Endothelial cell (in vitro differentiated cells): ENCODE measurements around the gene RAET1E. TPM values are rescaled to one million over a fixed set of nuclear protein-coding genes. Genes with fewer than 3 reads are reported as not detected.

ENCODE experiments used
- DNase-seq: peaks from one replicate; pipeline ENCODE4 v3.0.0; 2021; ENCODE audit warnings: low spot score
- H3K27ac Mint-ChIP-seq: one replicate; pipeline ENCODE4 v1.8.0; 2021; ENCODE audit warnings: mixed read lengths, inconsistent platforms; ENCODE audit not compliant: unreplicated experiment
- H3K27me3 Mint-ChIP-seq: one replicate; pipeline ENCODE4 v1.8.0; 2021; ENCODE audit warnings: mild to moderate bottlenecking, moderate library complexity, mixed read lengths, inconsistent platforms; ENCODE audit not compliant: unreplicated experiment
- H3K36me3 Mint-ChIP-seq: one replicate; pipeline ENCODE4 v1.8.0; 2021; ENCODE audit warnings: mild to moderate bottlenecking, low read depth, mixed read lengths, inconsistent platforms; ENCODE audit not compliant: unreplicated experiment
- H3K4me1 Mint-ChIP-seq: one replicate; pipeline ENCODE4 v1.8.0; 2021; ENCODE audit warnings: mild to moderate bottlenecking, mixed read lengths, inconsistent platforms; ENCODE audit not compliant: unreplicated experiment
- H3K4me3 Mint-ChIP-seq: one replicate; pipeline ENCODE4 v1.8.0; 2021; ENCODE audit warnings: mild to moderate bottlenecking, mixed read lengths, inconsistent platforms; ENCODE audit not compliant: unreplicated experiment
- H3K9me3 Mint-ChIP-seq: one replicate; pipeline ENCODE4 v1.8.0; 2021; ENCODE audit warnings: mixed read lengths, inconsistent platforms; ENCODE audit not compliant: unreplicated experiment
- CTCF ChIP-seq: fragments of 200-600 bp; sonication (generic); IDR thresholded peaks from one replicate; pipeline ENCODE4 v1.5.0; 2021; ENCODE audit warnings: antibody characterized with exemption; ENCODE audit not compliant: unreplicated experiment
- total RNA-seq: library from RNA; stranded (reverse); fragmentation: NEBNext Ultra II Directional; extraction: Animal tissue kit (Norgen Biotek cat#: 25700); gene quantifications from one replicate; pipeline ENCODE4 v1.2.1, GENCODE V29; 2021; ENCODE audit not compliant: unreplicated experiment

Gene RAET1E
- total RNA-seq, 1 donor from 2014 or later: 0.28 TPM

- no peak overlapping the region for H3K27ac Mint-ChIP-seq
- peaks cover 12% of the 10 kb centered on the region for H3K36me3 Mint-ChIP-seq
- peaks cover 22% of the 10 kb centered on the region for H3K27me3 Mint-ChIP-seq
- no peak for DNase-seq
- no peaks in the 10 kb centered on the region for H3K9me3 Mint-ChIP-seq
- H3K4me1 Mint-ChIP-seq: peaks cover 38% of the 10 kb centered on the region
- no peak overlapping the region for H3K4me3 Mint-ChIP-seq
- TF ChIP-seq CTCF: no peak
These were observed 20.4 kb upstream of the RAET1E start for GRCh38 chr6:149918151-149918905.

GRCh38 chr6:149917679-149918078 lies 19.8 kb upstream of the RAET1E start:
- Mint-ChIP-seq H3K9me3 (no peaks in the 10 kb centered on the region), H3K4me3 (no peak overlapping the region), H3K36me3 (peaks cover 12% of the 10 kb centered on the region), H3K27me3 (peaks cover 17% of the 10 kb centered on the region), H3K27ac (no peak overlapping the region), H3K4me1 (peaks cover 37% of the 10 kb centered on the region)
- TF ChIP-seq CTCF: no peak
- no peak for DNase-seq

GRCh38 chr6:149915970-149916865 lies 18.3 kb upstream of the RAET1E start:
- peaks cover 7% of the 10 kb centered on the region for H3K27me3 Mint-ChIP-seq
- no peak overlapping the region for H3K4me3 Mint-ChIP-seq
- H3K36me3 Mint-ChIP-seq: peaks cover 11% of the 10 kb centered on the region
- TF ChIP-seq CTCF: no peak
- no peak for DNase-seq
- H3K9me3 Mint-ChIP-seq: no peaks in the 10 kb centered on the region
- peaks cover 31% of the 10 kb centered on the region for H3K4me1 Mint-ChIP-seq
- H3K27ac Mint-ChIP-seq: no peak overlapping the region

- Mint-ChIP-seq H3K4me1 (peaks cover 20% of the 10 kb centered on the region), H3K27me3 (peaks cover 4% of the 10 kb centered on the region), H3K9me3 (no peaks in the 10 kb centered on the region), H3K27ac (no peak overlapping the region), H3K36me3 (peaks cover 6% of the 10 kb centered on the region), H3K4me3 (no peak overlapping the region)
- no peak for TF ChIP-seq CTCF
- DNase-seq: no peak
These were observed 15.8 kb upstream of the RAET1E start for GRCh38 chr6:149913540-149914240.
